ENCODE data around the gene ITGA5.
A peak's percentile ranks its signal among the peaks of the same experiment; 100 is the strongest.

The ITGA5 gene

DNA sequence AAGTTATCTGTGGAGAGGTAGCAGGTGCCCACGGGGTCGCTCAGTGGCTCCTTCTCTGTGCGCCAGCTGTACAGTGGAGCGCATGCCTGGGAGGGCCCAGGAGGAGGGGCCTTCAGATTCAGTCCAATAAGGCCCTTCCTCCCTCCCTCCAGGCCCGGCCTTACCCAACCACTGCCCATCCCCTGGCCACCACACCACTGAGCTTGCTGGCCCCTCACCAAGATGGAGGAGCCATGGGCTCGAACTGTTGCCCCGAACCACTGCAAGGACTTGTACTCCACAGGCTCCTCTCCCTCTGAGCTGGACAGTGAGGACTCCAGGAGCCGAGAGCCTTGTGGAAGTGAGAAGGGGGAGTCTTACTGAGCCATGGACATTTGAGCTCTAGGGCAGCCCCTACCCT is 9.8 kb downstream of the ITGA5 start:
- DNase-seq, result no peak

DNA sequence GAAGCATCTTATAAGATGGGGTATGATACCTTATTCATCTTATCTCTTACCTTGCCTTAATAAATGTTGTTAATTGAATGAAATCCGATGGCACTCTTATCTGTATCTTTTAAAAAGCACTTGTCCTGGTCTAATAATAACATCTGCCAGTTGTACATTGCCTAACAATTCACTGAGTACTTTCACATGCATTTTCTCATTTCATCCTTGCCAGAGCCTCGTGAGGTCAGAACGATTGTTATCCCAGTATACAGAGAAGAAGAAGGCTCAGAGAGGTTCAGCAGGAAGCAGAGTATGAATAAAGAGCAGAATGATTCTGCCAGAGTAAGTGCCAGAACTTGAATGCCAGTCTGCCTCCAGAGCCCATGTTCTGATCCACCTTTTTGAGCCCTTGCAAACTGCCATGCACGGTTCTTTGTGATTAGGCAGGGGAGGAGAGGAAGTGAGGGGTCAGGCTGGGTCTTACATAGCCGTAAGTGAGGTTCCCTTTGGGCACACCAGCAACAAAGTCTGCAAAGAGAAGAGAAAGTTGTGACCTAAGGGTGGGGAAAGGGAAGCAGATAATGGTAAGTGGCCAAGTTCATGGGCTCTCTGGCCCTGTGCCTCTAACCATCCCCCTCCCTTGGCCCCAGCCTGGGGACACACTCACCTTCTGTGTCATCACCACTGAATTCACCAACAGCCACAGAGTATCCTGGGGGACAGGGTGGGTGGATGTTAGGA is 11.7 kb downstream of the ITGA5 start:
- DNase-seq, result no peak

DNA sequence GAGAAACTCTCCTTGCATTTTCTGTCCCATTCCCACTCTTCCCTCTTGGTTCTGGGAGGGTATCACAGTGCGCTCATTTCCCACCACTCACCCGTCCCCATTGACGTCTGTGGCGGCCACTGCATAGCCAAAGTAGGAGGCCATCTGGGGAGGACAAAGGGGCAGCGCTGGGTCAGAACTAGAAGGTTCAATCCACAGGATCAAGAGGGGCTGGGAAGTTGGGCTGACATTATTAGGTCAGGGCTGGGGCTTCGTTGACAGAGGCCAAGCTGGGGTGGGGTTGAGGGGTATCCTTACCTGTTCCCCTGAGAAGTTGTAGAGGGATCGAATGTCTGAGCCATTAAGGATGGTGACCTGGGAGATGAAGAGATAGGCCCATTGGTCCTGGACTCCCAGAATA is 13.5 kb downstream of the ITGA5 start:
- no peak for DNase-seq

DNA sequence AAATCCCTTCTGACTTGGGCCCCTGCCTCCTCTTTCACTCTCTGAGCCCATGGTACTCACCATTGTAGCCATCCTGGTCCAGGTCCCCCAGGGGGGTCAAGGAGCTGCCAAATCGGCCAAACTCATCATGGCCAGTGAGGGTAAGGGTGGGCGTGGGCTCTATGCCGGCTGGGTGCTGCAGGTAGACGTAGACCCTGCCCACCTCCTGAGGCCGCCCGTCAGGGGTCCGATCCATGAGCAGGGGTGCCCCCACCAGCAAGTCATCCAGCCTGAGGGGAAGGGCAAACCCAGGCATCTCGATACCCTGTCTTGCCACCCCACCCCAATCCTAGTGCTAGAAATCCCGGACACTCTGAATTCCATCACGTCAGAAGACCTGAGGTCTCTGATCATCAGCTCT is 14.0 kb downstream of the ITGA5 start:
- DNase-seq, result no peak

DNA sequence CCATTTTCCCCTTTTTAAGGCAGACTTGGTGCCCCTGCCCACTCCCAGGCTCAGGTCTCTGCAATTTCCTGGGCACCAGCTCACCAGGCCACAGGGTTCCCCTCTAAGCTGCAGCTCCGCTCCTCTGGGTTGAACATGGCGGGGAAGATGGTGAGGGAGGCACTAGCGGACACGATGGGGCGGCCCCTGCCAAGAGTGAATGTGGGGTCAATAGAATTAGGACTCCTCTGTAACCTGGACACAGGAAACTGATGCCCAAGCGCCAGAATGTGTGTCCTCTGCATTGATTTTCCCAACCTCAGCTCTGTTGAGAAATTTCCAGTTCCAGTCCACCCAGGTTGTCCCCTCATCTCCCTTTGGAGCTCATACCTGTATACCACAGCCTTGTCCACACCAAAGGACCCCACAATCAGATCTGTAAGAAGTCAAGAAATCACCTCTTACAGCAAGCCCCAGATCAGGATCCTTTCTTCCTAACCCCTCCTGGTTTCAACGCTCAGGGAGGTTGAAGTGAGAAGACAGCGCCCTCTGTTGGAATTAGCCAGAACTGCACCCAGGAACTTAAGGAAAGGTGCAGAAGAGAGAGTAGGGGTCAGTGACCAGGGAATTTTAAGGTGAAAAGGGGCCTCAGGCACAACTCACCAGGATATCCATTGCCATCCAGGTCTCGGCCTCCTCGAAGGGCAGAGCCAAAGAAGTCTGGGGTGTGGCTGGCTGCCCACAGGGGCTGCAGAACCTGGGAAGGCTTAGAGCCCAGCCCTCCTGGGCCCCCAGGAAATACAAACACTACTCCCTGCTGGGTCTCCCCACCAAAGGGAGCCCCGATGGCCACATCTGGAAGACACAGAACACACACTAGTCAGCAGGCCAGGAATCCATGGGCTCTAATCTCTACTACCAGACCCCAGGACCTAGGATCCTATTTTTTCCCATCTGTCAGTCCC is 14.7 kb downstream of the ITGA5 start:
- peak; percentile 77 for DNase-seq

DNA sequence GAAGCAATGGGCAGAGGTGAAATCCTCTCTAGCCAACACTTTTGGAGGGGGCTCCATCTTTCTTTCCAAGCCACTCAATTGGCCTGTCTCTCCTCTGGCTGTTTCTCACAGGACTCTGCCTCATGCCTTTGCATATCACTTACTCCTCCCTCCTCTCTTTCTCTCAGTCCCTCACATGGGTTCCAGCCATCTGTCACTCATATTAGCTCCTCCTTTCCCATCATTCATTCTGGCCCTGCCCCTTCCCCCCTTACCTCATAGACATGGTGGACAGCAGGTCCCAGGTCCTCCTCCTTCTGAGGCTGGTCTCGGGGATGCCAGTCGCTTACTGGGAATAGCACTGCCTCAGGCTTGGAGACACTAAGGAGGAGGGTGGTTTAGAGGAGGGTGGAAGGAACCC is 17.9 kb downstream of the ITGA5 start:
- no peak for DNase-seq

DNA sequence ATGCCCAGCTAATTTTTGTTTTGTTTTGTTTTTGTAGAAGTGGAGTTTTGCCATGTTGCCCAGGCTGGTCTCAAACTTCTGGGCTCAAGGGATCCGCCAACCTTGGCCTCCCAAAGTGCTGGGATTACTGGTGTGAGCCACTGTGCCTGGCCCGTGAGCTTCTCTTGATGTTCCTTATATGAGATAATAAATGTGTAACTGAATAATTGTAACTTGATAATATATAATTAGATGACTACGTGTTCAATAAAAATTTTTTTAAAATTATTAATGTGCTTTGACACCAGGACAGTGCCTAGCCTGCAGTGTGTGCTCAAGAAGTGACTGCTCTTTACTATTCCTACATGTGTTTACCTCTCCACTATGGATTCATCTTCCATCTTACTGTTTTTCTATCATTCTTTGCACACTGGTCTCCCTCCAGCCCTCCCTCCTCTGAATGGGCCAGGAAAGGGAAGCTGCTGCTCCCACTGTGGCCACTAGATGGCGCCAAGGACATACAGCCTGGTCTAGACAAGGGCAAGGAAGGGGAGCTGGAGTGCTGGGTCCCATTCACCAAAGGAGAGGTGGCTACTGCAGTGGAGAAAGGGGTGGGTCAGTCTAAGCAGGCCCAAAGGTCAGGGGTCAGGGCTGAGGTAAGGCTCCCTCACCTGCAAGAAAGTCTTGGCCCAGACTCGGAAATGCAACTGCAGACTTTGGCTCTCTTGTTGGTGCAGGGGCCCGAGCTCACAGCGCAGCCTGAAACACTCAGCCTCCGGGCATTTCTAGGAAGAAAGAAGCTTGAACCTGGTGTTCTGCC is 19.9 kb downstream of the ITGA5 start:
- peak; percentile 90 for DNase-seq

DNA sequence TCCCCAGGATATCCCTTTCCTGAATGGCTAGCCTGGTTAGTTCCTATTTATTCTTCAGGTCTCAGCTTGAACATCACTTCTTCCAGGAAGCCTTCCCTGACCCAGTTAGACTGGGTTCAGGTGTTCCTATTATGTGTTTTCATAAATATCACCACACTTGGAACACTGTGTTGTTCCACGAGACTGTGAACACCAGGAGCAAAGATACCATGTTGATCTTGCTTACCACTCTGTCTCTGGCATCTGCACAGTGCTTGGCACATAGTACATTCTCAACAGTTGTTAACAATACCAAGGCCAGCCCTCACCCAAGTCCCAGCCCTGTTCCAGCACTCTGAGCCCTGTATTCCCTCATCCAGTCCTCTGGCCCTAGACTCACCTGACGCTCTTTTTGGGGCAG is 20.8 kb downstream of the ITGA5 start:
- no peak for DNase-seq

DNA sequence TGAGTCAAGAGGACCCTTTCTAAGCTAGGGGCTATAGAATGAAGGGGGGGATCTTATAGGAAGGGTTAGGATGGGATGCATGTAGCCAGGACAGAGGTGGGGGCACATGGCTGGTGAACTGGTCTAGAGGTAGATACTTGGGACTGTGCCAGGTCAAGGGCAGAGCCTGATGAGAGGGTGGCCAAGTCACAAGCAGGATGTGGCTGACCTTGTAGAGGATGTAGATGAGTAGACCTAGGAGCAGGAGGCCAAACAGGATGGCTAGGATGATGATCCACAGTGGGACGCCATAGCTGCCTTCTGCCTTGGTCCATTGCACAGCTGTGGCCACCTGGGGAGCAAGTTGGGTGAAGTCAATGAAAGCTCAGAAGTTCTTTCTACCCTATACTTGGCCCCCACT is 21.9 kb downstream of the ITGA5 start:
- no peak for DNase-seq

DNA sequence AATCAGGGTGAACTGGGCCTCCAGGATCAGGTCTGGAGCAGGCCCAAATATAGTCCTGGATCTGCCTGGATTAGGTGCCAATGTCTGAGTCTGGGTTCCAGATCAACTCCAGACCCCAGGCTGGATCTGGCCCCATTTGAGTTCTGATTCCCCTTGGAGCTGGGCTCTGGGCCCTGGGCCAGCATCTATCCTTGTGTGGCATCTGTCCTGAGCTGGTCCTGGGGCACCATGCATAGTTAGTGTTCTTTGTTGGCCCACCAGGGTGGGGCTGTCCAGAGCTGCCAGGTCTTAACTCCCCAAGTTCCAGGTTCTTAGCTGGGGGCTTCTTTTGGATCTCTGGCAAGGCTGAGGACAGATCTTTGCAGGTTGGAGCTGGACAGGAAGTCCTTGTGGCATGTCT is 23.5 kb downstream of the ITGA5 start:
- DNase-seq, result no peak

DNA sequence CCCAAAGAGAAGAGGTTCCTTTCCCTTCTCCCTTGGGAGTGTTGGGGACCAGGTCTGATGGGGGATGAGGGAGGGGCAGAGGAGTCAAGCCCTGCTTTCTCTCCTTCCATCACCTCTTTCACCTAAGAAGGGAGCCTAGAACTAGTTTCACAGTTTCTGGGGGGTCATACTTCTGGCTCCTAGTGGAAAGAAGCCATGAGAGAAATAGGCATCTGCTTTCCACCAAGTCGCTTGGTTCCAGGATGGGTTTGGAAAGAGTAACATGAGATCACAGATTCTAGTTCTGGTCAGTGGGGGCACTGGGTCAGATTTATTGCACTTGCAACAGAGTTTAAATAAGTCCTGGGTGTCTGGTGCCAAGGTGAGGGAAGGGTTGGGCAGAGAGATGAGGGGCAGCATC is 24.1 kb downstream of the ITGA5 start:
- DNase-seq, result no peak

DNA sequence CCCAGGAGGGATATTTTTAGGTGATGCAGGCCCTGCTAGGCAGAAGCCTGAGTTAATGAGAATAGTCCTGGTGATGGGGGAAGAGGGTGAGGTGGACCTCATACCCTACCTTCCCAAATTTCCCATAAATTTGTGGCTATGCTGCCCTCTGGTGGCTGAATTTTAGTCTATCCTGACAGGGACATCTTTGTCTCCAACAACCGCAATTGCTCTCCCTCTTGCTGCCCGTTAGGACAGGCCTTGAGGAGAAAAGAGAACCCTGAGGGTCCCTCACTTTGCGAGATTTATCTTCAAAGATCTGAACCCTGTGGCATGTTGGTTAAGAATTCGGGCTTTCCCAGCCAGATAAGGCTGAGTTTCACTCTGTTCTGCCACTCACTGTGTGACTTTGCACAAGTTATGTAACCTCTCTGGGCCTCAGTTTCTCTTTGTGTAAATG is 24.8 kb downstream of the ITGA5 start:
- peak; percentile 60 for DNase-seq

DNA sequence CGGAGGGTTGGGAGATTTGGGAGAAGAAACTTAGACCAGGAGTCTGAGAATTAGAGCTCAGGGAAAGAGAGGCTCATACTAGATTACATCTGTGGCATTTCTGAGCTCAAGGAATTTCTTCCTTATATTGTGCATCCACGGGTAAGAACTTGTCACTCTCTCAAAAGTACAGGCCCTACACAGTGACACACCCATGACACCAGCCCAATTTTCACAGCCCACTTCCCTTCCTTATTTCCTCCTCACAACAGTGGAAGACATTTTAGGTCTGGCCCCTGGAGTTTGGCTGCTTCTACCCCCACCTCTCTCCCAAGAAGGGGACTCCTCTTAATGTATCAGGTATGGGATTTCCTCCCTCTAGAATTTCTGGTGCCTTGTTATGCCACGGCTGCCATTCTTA is 25.3 kb downstream of the ITGA5 start:
- no peak for DNase-seq

DNA sequence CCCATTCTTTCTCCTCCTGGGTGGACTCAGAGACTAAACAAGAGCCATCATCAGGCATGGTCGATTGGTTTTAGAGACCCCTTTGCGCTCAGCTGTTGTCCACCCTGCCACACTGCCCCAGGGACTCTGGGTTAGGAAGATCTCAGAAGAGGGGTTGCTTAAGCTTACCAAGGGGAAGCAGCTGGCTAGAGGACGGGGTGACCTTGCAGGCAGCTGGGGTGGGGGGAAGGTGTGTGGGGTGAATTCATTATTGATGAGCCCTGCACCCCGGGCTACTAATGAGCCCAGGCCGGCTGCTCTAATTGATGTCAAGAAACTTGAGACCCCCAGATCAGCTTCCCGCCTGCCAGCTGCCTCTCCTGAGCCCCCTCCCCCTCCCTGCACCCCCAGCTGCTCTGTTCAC is 25.9 kb downstream of the ITGA5 start:
- no peak for DNase-seq

DNA sequence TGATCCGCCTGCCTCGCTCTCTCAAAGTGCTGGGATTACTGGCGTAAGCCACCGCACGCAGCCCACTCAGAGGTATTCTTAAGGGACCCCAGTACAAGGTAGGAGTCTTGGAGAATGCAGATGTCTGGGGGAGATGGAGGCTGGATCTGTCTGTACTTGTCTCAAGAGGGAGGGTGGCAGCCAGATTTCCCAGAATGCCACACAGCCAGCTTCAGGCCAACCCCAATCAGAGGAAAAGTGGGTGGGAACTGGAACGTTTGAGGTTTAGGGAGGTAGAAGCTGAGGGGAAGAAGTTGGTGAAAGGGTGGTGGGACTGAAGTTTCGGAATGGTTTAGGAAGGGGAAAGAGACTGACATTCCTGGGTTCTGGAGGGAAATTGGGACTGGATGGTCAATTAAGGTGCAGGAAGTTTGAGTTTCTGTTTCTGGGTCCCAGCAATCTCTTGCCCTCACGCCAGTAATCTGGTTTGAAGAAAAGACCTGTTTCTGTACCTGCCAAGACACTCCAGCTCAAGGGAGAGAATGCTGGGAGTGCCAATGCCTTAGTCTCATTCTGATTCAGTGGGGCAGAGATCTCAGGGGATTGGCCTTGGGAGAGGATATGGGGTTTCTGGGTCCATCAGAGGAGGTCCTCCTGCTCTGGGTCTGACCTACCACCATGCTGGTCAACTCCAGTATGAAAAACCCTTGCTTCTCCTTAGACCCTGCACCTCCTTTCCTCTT is 26.4 kb downstream of the ITGA5 start:
- DNase-seq, result no peak

DNA sequence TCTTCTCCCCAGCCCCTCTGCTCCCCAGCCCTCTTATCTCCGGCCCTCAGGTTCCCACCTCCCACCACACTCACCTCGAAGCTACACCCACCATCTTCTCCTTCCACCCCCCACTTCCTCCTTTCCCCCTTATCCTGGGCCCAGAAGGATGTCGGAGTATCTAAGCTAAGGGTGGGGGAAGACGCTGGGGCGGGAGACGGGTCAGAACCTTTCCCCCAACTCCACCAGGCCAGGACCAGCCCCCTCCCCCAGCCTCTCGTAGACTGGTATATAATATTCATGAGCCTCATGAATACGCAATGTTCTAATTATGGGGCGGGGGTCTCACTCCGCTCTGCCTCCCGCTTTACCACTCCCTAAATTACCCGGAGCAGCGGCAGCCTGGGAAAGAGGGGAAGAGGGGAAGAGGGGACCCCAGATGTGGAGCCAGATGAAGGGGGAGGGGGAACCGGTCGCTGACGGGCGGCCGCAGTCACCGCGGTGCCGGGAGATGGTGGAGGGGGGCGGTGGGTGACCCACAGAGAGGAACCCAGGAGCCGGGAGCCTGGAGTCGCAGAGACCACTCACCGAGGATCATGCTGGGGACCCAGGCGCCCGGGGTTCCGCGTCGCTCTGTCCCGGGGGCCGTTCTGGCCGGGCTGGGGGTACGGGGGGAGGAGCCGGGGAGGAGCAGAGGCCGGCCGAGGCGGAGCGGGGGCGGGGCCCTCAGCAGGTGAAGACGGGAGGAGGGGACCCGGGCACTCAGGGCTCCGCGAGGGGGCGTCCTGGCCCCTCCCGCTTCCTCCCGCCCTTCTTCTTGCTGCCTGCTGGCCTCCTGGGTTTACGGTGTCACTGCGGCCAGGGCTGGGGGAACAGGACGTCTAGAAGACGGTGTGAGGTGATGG is 28.2 kb downstream of the ITGA5 start:
- peak; percentile 71 for DNase-seq

DNA sequence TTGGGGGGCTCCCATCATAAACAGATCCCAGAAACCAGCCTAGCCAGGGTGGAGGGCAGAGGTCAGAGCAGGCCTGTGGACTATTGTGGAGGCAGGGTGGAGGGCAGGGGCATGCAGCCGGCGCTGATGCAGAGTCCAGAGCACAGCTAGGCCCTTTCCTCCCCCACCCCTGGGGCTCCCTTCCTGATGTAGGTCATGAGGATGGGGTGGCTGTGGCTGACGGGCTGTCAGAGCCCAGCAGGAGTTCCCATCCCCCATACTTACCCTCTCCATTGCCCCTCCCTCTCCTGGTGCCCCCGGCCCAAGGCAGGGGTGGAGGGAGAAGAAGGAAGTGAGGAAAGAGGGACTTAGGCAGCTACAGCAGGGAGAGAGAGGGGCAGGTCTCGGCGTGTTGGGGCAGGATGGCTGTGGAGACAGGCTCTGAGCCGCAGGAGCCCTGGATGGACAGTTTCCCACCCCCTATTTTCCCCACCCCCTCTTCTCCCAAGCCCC is 28.8 kb downstream of the ITGA5 start:
- no peak for DNase-seq

DNA sequence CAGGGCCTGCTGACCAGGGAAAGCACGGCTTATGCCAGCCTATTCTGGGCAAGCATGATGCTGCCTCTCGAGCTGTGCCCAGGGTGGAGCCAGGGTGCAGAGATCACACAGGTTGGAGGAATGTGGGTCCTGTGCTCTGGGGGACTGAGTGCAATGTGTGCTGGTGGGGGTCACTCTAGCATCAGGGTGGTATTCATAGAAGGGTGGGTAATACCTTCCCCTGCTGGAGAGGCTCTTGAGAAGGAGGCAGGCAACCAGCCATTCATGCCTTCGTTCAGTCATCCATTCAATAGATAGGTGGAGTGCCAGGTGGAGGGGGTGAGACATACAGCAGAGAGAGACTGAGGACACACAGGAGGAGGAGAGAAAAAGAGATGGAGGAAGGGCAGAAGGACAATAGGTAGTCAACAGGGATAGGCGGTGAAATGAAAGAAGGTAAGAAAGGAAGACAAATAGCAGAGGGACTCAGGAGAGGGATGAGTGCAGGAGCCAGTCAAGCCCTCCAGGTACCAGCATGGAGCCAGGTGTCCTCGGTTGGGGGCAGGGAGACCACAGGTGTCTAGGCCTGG is 29.4 kb downstream of the ITGA5 start:
- no peak for DNase-seq

DNA sequence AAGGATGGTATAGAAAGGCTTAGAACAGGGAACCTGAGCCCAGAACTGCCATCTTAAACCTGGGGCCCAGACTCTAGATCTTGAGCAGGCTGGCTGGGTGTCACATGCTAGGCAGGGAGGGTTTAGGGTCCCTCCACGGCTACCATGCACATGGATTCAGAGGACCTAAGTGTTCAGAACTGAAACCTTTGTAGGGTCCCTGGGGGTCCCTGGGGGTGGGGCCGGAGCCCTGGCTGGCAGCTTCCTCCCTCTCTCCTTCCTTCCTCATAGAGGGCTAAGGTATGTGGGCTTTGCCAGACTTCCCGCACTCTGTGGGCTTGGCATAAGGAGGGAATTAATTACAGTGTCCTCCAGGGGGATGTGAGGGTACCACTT is 29.9 kb downstream of the ITGA5 start:
- DNase-seq, result no peak

DNA sequence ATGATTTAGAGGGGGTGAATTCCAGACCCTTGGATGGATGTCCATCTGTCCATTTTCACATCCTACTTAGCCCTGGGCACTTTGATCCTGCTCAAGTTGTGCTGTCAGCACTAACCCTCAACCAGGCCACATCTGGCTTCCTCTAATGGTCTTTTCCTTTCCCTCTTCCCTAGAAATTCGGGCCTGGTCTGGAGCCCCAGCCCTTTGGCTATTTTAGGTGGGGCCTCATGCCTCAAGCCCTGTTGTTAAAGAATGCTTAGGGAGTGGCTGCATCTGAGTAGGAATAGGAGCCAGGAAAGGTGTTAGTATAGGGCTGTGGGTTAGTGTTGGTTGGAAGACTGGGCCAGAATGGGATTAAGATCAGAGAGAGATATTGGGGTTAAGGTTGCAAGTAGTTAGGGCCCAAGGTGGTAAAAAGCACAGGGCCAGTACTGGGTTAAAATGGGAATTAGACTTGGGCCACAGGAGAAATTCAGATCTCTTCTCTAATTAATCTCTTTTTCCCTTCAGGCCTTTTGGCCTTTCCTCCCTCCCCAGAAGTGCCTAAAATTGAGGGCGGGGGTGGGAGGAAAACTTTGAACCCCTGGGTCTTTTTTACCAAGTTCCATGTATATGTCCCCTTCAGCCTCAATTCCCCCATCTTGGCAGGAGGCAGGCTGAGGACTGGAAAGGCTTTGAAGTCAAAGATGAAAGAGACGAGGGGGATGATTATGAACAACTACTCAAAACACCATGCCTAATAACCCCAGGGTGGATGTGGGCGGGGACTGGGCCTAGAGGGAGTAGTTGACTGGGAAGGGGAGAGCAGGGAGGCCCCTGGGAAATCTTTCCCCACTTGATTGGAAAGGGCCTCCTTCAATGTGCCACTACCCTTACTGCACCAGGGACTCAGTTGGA is 30.6 kb downstream of the ITGA5 start:
- no peak for DNase-seq

Data from activated CD4-positive, alpha-beta T cell treated with anti-CD3 and anti-CD28 coated beads for 48 hours (primary cell).